Measurements from ENCODE around the gene KCNH2. TPM values are rescaled to one million over a fixed set of nuclear protein-coding genes. Genes with fewer than 3 reads are reported as not detected.
"Not testable (repeated sequence)": the region's sequence is repeated elsewhere in the genome, so short reads cannot be mapped to it uniquely, and the experiment has no call there.

KCNH2 gene
- total RNA-seq, 1 experiment from 2014 or later: 0.80 TPM

DNA sequence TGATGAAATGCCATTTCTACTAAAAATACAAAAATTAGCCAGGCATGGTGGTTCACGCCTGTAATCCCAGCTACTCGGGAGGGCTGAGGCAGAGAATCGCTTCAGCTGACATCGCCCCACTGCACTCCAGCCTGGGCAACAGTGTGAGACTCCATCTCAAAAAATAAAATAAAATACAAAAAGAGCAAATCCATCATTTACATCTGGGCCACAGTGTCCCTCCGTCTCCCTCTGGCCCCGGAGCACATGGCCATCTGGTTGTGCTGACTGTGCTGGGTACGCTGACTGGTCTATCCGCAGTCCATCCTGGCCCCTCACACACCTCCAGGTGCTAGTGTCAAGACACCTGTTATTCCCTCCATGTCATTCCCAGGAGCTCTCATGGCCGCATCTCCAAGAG is 42.1 kb downstream of the KCNH2 start:
- DNase-seq (ENCODE audit: low read depth): no peak

DNA sequence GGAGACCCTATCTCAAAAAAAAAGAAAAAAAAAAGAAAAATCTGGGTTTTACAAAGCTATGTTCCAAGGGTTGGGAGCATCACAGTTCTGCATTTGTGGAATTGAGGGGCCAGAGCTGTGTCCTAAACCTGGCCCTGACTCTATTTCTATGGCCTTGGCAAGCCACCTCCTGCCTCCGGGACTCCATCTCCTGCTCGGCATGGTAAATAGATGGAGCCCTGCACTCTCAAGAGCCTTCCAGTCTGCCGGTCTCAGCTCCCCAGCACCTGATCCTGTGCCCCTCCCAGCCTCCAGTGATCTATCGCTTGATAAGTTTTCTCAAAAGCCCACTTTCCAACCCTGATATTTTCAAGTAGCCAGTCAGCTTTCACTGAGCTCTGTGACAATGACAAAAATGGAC is 43.0 kb downstream of the KCNH2 start:
- DNase-seq (ENCODE audit: low read depth): no peak

DNA sequence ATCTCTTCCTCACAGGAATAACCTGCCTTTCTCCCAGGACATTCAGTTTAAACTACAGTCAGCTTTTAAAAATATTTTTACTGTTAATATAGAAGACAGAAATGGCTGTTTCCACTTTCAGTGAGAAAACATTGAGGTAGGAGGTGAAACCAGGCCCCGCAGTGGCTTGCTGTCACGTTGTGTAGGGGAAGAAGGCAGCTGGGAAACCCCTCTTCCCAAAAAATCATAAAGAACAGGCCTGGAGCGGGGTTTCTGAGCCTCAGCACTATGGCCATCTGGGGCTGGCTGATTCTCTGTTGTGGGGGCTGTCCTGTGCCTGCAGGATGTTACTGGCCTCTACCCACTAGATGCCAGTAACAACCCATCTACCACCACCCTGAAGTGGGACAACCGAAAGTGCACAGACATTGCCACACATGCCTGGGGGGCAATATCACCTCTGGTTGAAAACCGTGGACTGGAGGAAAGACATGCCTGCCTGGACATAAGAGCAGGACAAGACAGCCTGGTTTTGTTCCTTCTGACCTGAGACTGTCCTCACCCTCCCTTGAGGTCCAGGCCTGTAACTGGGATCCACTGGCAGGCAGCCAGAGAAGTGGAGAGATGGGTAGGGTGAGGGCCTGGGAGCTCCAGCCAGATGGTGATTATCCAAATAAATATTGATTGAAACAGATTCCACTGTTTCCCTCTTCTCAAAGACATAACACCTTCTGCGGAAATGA is 43.9 kb downstream of the KCNH2 start:
- DNase-seq (ENCODE audit: low read depth): no peak

DNA sequence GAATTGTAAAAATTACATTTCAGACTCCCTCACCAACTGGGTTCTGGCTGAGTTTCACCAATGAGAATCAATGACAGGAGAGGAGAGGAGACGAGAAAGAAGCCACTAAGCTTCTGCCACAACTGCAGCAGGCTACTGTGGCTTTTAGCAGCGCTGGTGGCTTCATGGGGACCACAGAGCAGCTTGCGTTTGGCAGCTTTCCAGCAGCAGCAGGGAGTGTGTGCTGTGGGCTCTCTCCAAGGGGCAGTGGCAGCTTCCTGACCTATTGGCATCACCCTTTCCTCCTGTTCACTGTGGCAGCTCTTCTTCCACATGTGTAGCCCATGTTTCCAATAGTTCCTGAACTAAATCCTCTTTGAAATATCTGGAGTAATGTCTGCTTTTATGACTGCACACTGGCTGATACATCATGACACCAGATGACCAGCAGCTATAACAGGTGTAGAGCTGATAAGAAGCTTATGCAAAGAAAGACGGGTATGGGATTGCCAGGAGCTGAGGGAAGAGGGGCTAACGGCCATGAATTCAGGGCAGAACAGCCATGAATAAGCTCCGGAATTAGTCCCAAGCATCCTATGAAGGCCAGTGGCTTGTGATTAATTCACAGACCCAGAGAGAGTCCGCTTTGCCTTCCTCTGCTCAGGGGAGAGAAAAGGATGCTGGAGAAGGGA is 46.8 kb downstream of the KCNH2 start:
- no peak for DNase-seq (ENCODE audit: low read depth)

DNA sequence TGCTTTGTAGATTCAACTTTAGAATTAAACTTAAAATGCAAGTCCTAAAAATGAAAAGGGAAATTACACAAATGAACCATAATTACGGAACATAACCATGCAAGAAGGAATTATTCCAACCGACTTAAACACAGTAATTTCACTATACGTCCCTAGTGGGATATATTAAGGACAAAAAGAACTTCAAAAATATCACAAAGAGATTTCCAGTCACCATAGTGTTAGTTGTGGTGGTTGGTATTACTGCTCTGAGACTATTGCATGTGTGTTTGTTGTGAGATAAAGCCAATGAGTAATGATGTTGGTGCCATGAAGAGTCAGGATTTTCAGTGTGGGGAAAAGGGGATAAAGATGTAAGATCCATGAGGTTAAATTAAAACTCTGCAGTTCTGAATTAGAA is 49.6 kb downstream of the KCNH2 start:
- no peak for DNase-seq (ENCODE audit: low read depth)

DNA sequence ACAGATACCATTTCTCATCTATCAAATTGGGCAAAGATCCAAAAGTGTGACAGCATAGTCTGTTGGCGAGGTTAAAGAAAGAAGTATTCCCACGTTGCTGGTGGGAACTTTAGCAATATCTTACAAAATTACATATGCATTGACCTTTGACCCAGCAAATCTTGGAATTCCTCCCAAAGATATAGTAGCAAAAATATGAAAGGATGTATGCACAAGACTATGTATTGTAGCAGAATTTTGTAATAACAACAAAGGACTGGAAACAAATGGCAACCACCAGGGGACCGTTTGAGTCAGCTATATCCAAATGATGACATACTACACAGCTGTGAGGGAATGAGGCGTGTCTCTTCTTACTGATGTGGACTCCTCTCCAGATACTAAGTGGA is 50.2 kb downstream of the KCNH2 start:
- peak; percentile 46 for DNase-seq (ENCODE audit: low read depth)

DNA sequence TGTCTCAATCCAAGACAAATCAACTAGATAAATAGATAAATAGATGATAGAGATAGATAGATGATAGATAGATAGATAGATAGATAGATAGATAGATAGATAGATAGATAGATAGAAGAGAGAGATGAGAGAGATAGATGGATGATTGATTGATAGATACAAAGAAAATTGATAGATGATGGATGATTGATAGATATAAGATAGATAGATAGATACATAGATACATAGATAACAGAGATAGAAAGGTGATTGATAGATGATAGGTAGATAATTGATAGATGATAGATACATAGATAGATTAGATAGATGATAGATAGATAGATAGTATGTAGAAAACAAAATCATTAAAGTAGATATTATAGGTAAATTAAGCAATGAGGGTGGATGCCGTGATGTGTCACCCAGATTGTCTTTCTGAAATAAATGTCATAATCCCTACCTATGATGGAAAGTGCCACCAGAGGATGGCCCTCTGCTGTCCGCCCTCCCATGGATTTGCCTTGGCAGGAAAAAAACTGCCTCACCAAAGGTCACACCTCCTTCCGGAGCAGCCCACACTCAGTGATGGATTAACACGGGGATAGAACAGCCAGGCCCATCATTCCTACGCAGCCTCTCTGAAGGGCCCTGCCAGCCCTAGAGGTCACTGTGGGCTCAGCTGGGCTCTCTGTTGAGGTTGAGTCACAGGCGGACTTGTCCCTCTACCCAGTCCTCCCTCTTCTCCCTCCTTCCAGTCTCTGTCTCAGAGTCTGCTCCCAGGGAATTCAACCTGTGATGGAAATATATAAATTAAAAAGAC is 50.8 kb downstream of the KCNH2 start:
- no peak for DNase-seq (ENCODE audit: low read depth)

DNA sequence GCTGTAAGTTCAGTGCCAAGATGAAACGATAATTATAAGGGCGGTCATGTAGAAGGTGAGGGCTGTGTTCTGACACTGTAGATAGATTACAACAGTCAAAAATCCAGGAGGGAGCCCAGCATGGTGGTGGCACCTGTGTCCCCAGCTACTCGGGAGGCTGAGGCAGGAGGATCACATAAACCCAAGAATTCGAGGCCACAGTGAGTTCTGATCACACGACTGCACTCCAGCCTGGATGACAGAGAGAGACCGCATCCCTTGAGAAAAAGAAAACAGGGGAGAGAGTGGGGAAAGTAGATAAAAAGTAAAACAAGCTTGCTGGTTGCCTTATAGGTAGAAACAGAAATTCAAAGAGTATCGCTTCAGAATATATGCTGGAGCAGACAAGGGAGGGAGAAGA is 52.1 kb downstream of the KCNH2 start:
- DNase-seq (ENCODE audit: low read depth): no peak

DNA sequence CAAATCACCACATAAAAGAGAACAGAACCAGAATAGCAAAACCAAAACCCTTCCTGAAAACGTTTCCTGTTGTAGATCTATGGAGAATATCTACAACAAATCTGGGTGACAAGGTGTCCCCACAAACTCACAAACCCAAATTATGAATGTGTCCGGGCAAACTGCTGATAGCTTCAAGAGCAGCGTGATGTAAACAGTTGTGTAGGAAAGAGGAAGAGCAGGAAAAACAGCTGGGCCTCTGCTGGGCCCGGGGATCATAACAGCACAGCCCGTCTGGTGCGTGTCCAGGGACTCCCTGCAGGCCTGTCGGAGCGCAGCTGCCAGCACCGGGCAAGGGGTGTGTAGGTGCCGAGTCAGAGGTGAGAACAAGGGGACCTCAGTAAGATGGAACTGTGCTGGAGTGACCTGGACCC is 53.7 kb downstream of the KCNH2 start:
- DNase-seq (ENCODE audit: low read depth): no peak

DNA sequence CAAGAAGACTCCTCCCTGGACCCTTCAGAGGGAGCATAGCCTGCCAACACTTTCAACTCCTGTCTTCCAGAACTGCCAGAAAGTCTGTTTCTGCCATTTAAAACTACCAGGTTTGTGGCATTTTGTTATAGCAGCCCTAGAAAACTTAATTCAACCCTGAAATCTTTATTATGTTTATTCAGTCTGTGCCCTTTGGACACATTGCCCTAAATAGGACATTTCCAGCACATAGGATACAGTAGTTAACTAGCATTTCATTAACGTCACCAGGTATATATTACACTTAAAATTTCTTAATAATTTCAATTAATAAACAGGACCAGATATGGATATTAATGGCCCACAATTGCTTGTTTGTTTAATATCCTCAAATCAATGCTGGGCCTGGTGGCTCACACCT is 54.3 kb downstream of the KCNH2 start:
- DNase-seq (ENCODE audit: low read depth): no peak

DNA sequence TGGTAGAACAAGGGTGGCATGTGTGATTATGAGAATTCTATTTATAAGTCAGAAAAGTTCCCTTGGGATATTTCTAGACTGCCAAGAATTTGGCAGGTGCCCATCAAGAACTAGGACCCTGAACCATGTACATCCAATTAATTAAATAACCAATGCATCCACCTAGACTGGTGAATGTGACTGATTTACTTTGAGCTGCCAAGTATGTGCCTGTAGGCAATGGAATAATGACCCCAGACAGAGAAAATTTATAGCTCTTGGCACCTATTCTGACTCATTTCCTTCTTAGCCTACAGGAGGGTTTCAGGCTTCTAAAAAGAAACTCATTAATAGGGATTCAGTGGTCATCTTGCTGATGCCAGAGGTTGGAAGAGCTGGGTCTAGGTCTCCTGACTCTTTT is 54.9 kb downstream of the KCNH2 start:
- DNase-seq (ENCODE audit: low read depth): no peak

DNA sequence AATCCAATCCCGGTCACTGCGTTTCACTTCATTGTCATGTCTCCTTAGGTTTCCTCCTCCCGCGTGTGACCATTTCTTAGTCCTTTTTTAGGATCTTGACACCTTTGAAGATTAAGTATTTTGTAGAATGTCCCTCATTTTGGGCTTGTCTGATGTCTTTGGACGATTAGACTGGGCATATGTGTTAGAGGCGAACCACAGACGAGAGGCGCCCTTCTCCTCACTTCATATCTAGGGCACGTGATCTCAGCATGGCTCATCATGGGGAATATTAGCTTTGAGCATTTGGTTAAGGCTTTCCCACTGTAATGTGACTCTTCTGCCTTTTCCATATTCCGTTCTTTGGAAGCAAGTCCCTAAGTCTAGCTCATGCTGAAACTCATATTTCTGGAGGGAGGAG is 59.0 kb downstream of the KCNH2 start:
- DNase-seq (ENCODE audit: low read depth): no peak

DNA sequence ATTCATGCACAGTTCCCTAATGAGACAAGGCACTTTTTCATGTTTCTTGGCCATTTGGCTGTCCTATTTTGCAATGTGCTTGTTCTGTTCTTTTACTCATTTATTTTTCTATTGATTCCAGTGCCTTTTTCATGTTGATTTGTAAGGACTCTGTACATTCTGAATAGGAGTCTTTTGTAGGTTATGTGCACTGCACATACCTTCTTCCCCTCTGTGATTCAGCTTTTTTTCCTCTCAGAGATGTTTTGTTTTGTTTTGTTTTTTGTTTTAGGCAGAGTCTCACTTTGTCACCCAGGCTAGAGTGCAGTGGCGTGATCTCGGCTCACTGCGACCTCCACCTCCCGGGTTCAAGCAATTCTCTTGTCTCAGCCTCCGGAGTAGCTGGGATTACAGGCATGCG is 59.7 kb downstream of the KCNH2 start:
- DNase-seq (ENCODE audit: low read depth): no peak

DNA sequence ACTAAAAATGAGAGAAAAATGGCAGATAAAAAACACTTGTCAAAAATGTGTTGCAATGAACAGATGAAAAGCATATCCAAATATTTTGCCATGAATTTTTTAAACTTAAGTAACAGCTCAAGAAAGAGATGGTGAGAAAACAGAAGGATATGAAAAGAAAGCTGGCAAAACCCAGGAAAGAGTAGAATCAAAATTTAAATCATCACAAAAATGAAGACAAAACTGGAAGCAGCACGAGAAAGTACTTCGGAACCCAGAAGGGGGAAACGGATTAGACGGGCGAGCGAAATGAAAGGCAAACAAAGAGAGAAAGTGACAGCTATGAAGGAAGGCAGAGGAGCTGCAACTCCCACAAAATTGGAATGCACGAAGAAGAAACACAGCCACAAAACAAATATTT is 60.2 kb downstream of the KCNH2 start:
- no peak for DNase-seq (ENCODE audit: low read depth)

DNA sequence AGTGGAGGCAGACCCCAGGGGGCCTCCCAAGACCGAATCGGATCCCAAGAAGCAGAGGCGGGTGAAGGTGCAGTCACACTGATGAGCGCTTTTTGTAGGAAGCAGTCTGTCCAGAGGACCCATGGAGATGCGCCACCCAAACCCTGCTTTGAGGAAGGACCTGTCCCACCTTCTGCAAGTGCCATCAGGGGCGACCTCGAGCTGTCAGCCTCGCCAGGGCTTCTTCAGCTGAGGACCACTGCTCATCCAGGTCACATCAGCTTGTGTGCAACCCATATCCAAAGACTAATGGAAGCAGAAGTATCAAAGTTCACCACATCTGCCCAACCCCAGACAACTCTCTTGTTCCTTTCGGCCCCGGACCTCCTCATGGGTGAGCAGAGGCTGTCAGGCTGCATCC is 61.5 kb downstream of the KCNH2 start:
- no peak for DNase-seq (ENCODE audit: low read depth)

DNA sequence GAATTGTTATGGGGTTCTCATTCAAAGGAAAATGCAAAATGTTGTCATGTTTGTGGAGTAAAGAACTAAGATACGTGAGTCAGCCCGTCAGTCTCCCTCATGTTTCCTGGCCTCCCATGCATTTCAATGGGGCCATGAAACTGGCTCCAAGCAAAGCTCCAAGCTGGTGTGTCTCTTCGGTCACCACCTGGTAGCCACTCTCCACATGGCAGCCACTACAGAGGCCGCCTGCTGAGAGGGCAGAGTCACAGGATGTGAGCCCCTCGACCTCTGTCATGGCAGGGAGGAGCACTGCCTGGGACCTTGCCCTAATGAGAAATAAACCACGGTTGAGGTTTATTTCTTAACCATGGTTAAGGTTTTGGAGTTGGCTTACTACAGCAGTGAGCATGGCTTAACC is 63.2 kb downstream of the KCNH2 start:
- DNase-seq (ENCODE audit: low read depth): no peak

DNA sequence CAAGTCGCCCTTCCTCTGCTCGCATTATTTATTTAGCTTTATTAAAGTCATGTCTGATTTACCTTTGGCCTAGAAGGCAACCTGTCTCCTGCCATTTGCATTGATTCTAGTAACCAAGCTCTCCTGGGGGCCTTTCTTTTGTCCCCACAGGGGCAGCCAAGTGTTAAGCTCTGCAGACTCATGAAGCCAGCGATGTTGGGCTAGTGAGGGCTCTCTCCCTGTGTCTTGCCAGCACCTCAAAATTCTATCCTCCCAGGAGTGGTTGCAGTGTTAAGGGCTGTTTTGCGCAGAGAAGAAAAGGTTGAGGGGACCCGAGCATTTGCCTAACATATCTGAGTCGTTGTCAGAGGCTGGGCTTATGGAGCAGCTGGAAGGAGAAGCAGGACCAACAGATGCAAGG is 63.9 kb downstream of the KCNH2 start:
- no peak for DNase-seq (ENCODE audit: low read depth)

DNA sequence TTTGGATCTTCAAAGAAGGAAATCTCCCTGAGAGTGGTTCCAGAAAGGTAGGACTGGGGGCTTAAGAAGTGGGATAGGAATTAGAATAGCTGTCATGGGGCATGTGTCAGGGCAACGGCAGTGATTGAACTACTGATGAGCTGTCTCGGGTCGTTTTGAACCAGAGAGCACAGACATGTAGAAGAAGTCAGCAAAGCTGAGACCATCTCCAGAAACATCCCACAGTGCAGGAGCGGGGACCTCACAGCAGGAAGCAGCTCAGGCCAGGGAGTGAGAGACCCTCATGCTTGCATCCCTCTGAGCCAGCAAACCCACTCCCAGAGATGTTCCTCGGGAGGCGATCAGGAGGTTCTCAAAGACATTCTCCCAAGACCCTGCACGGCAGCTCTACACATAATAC is 65.7 kb downstream of the KCNH2 start:
- no peak for DNase-seq (ENCODE audit: low read depth)

DNA sequence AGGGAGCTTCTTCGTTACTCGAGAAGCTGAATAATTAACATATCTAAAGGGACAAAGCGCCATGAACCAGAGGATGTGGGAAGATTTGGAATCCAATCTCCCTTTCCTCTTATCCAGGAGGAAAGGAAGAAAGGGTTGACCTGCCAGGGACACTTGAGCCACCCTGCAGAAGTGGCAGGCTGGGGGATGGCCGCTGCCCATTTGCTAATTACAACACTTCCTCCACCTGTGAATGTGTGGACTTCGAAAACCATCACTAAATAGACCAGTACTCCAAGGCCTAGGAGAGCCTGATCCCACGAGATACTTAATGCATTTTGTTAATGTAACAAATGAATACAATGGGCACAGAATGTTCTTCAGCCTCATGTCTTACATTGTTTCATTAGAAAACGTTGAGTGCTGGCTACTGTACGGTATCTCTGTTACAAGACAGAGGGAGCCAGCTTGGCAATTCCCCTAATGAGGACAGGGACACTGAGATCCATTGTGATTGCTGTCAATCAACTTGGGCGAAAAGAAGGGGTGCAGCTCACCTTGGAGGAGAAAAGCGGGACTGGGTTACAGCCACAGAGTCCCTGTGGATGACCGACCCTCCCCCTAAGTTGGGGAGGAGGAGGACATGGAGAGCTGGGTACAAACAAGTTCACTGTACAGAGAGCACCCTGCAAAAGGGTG is 66.4 kb downstream of the KCNH2 start:
- no peak for DNase-seq (ENCODE audit: low read depth)

DNA sequence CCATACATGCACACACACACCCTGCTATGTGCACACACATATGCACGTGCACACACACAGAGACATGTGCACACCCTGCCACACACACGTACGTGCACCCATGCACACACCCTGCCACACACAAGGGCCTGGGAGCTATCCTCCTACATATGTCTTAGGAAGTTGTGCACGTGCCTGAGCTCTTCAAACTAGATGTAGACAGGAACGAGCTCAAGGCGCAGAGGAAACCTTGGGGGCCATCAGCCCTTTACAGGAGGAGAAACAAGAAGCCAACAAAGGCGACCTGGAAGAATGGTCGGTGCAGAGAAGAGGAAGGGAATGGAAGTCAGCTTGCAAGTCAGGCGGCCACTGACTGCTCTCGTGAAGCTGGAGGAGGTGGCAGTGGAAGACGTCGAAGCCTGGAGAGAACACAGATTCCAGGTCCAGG is 67.1 kb downstream of the KCNH2 start:
- DNase-seq (ENCODE audit: low read depth): no peak

DNA sequence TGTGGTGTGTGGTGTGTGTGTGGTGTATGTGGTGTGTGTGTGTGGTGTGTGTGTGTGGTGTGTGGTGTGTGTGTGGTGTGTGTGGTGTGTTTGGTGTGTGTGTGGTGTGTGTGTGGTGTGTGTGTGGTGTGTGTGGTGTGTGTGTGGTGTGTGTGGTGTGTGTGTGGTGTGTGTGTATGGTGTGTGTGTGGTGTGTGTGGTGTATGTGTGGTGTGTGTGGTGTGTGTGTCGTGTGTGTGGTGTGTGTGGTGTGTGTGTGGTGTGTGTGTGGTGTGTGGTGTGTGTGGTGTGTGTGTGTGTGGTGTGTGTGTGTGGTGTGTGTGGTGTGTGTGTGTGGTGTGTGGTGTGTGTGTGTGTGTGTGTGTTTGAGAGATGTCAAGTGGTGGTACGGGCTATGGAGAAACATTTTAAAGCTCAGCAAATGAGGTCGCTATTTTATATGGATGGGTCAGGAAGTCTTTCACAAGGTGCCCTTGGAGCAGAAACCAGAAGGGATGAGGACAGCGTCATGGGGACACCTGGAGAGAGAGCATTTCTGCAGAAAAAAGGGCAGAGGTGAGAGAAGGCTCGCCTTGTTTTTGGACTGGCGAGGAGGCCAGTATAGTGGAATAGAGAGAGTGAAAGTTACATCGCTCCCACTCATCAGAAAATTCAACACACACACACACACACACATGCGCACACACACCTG is 67.7 kb downstream of the KCNH2 start:
- DNase-seq (ENCODE audit: low read depth): not testable (repeated sequence)
